Activated CD4-positive, alpha-beta memory T cell treated with anti-CD3 and anti-CD28 coated beads, Interleukin-2, amount 10 ng/mL, durations not matched to agents 7 days and 5 days (primary cell): ENCODE data around the gene DAPK1. TPM values are rescaled to one million over a fixed set of nuclear protein-coding genes. Genes with fewer than 3 reads are reported as not detected.

Source experiments
- CTCF ChIA-PET: fragments of 350-600 bp; sonication (Branson Sonifier 250); formaldehyde crosslinking; loops from one replicate; lab custom pipeline; 2021; ENCODE audit warnings: antibody characterized with exemption, inconsistent platforms; lab: Charles Lee
- POLR2A ChIA-PET: fragments of 350-600 bp; sonication (Branson Sonifier 250); formaldehyde crosslinking; loops from one replicate; lab custom pipeline; 2021; ENCODE audit warnings: antibody characterized with exemption; lab: Charles Lee
- DNase-seq: peaks from one replicate; pipeline ENCODE4 v3.0.0-alpha.2; 2020
- H3K27ac Mint-ChIP-seq: one replicate; pipeline ENCODE4 v1.8.0; 2021; ENCODE audit warnings: mild to moderate bottlenecking, mixed read lengths
- H3K27me3 Mint-ChIP-seq: one replicate; pipeline ENCODE4 v1.8.0; 2021; ENCODE audit warnings: mixed read lengths
- H3K36me3 Mint-ChIP-seq: one replicate; pipeline ENCODE4 v1.8.0; 2021; ENCODE audit warnings: low read depth, mixed read lengths
- H3K4me1 Mint-ChIP-seq: one replicate; pipeline ENCODE4 v1.8.0; 2021; ENCODE audit warnings: mixed read lengths
- H3K4me3 Mint-ChIP-seq: one replicate; pipeline ENCODE4 v1.8.0; 2021; ENCODE audit warnings: mild to moderate bottlenecking, mixed read lengths
- H3K9me3 Mint-ChIP-seq: one replicate; pipeline ENCODE4 v1.8.0; 2021; ENCODE audit warnings: mixed read lengths
- total RNA-seq, 2 experiments: library from RNA; stranded (reverse); gene quantifications; one replicate each; pipeline ENCODE4 v1.2.3, GENCODE V29; 2021

Gene DAPK1
- total RNA-seq, 2 experiments from 2014 or later = 0.50 to 0.86 TPM

GRCh38 chr9:87711857-87712800, 214.5 kb downstream of the DAPK1 start:
- Mint-ChIP-seq H3K9me3 (peaks cover 4% of the 10 kb centered on the region), H3K36me3 (peaks cover 6% of the 10 kb centered on the region), H3K4me3 (no peak overlapping the region), H3K27me3 (peaks cover 23% of the 10 kb centered on the region), H3K4me1 (peaks cover 60% of the 10 kb centered on the region), H3K27ac (no peak overlapping the region)
- CTCF ChIA-PET = interaction anchor here (0.6 kb wide), 1 partner anchor 1350 kb away, joined by 3 read pairs; no protein-coding TSS in a partner anchor
- POLR2A ChIA-PET = no interaction called here
- no peak for DNase-seq

GRCh38 chr9:87712801-87713277, 215.2 kb downstream of the DAPK1 start:
- Mint-ChIP-seq H3K4me1 (peaks cover 58% of the 10 kb centered on the region), H3K4me3 (peak overlapping the region; percentile 33), H3K27me3 (peaks cover 19% of the 10 kb centered on the region), H3K9me3 (peaks cover 4% of the 10 kb centered on the region), H3K36me3 (peaks cover 6% of the 10 kb centered on the region), H3K27ac (peak overlapping the region; percentile 82)
- DNase-seq = no peak
- ChIA-PET POLR2A (no interaction called here), CTCF (no interaction called here)

GRCh38 chr9:87713278-87713987, 215.8 kb downstream of the DAPK1 start:
- Mint-ChIP-seq H3K4me3 (peak overlapping the region; percentile 50), H3K9me3 (peaks cover 4% of the 10 kb centered on the region), H3K4me1 (peaks cover 54% of the 10 kb centered on the region), H3K36me3 (peaks cover 6% of the 10 kb centered on the region), H3K27me3 (peaks cover 18% of the 10 kb centered on the region), H3K27ac (peak overlapping the region; percentile 82)
- peak; percentile 75 for DNase-seq
- ChIA-PET POLR2A (interaction anchor here (0.9 to 1.4 kb wide), 3 partner anchors 21 to 261 kb away, joined by 3 to 4 read pairs (median 3); partner anchors contain the start of gene CDK20), CTCF (interaction anchor here (1.2 to 1.4 kb wide), 2 partner anchors 28 to 31 kb away, joined by 3 to 4 read pairs; no protein-coding TSS in a partner anchor)

- POLR2A ChIA-PET = interaction anchor here (0.9 to 1.4 kb wide), 3 partner anchors 20 to 261 kb away, joined by 3 to 4 read pairs (median 3); partner anchors contain the start of gene CDK20
- no peak overlapping the region for H3K4me3 Mint-ChIP-seq
These were observed 216.3 kb downstream of the DAPK1 start for GRCh38 chr9:87713988-87714330.

GRCh38 chr9:87714819-87715218, 217.2 kb downstream of the DAPK1 start:
- Mint-ChIP-seq H3K4me1 (peaks cover 40% of the 10 kb centered on the region), H3K27ac (no peak overlapping the region), H3K9me3 (peaks cover 4% of the 10 kb centered on the region), H3K27me3 (peaks cover 19% of the 10 kb centered on the region), H3K4me3 (no peak overlapping the region), H3K36me3 (peaks cover 6% of the 10 kb centered on the region)
- no peak for DNase-seq
- ChIA-PET CTCF (interaction anchor here (1.4 kb wide), 2 partner anchors 29 to 79 kb away, joined by 3 to 4 read pairs; no protein-coding TSS in a partner anchor), POLR2A (interaction anchor here (1.4 kb wide), 1 partner anchor 260 kb away, joined by 4 read pairs; the partner anchor contains the start of gene CDK20)

More at GRCh38 chr9:87713988-87714330, 216.3 kb downstream of the DAPK1 start:
- peaks cover 6% of the 10 kb centered on the region for H3K36me3 Mint-ChIP-seq
- peaks cover 49% of the 10 kb centered on the region for H3K4me1 Mint-ChIP-seq
- CTCF ChIA-PET = interaction anchor here (1.2 to 1.4 kb wide), 3 partner anchors 29 to 80 kb away, joined by 3 to 4 read pairs (median 3); no protein-coding TSS in a partner anchor
- DNase-seq = no peak
- H3K27ac Mint-ChIP-seq = peak overlapping the region; percentile 82
- H3K9me3 Mint-ChIP-seq = peaks cover 4% of the 10 kb centered on the region
- peaks cover 19% of the 10 kb centered on the region for H3K27me3 Mint-ChIP-seq

GRCh38 chr9:87716141-87716540, 218.5 kb downstream of the DAPK1 start:
- peaks cover 4% of the 10 kb centered on the region for H3K9me3 Mint-ChIP-seq
- H3K4me3 Mint-ChIP-seq = no peak overlapping the region
- DNase-seq = no peak
- peaks cover 6% of the 10 kb centered on the region for H3K36me3 Mint-ChIP-seq
- H3K27me3 Mint-ChIP-seq = peaks cover 27% of the 10 kb centered on the region
- ChIA-PET CTCF (no interaction called here), POLR2A (no interaction called here)
- peaks cover 33% of the 10 kb centered on the region for H3K4me1 Mint-ChIP-seq
- no peak overlapping the region for H3K27ac Mint-ChIP-seq

GRCh38 chr9:87717456-87717855, 219.8 kb downstream of the DAPK1 start:
- peaks cover 25% of the 10 kb centered on the region for H3K4me1 Mint-ChIP-seq
- peaks cover 34% of the 10 kb centered on the region for H3K27me3 Mint-ChIP-seq
- H3K36me3 Mint-ChIP-seq = peaks cover 6% of the 10 kb centered on the region
- no peak for DNase-seq
- POLR2A ChIA-PET = no interaction called here
- CTCF ChIA-PET = no interaction called here
- no peak overlapping the region for H3K27ac Mint-ChIP-seq
- H3K9me3 Mint-ChIP-seq = peaks cover 4% of the 10 kb centered on the region
- no peak overlapping the region for H3K4me3 Mint-ChIP-seq

GRCh38 chr9:87718231-87718630, 220.6 kb downstream of the DAPK1 start:
- H3K4me1 Mint-ChIP-seq = peaks cover 17% of the 10 kb centered on the region
- H3K36me3 Mint-ChIP-seq = no peaks in the 10 kb centered on the region
- H3K9me3 Mint-ChIP-seq = no peaks in the 10 kb centered on the region
- H3K4me3 Mint-ChIP-seq = no peak overlapping the region
- ChIA-PET POLR2A (no interaction called here), CTCF (no interaction called here)
- peaks cover 27% of the 10 kb centered on the region for H3K27me3 Mint-ChIP-seq
- no peak overlapping the region for H3K27ac Mint-ChIP-seq
- no peak for DNase-seq

- ChIA-PET POLR2A (no interaction called here), CTCF (no interaction called here)
- no peak overlapping the region for H3K27ac Mint-ChIP-seq
- H3K27me3 Mint-ChIP-seq = peaks cover 27% of the 10 kb centered on the region
- H3K9me3 Mint-ChIP-seq = no peaks in the 10 kb centered on the region
- no peaks in the 10 kb centered on the region for H3K36me3 Mint-ChIP-seq
- H3K4me1 Mint-ChIP-seq = peaks cover 9% of the 10 kb centered on the region
- DNase-seq = no peak
- no peak overlapping the region for H3K4me3 Mint-ChIP-seq
These were observed 221.4 kb downstream of the DAPK1 start for GRCh38 chr9:87718852-87719612.

- H3K36me3 Mint-ChIP-seq = no peaks in the 10 kb centered on the region
- H3K4me3 Mint-ChIP-seq = no peak overlapping the region
- H3K27ac Mint-ChIP-seq = no peak overlapping the region
These were observed 222.5 kb downstream of the DAPK1 start for GRCh38 chr9:87720173-87720572.

GRCh38 chr9:87722393-87723088, 224.9 kb downstream of the DAPK1 start:
- ChIA-PET POLR2A (no interaction called here), CTCF (no interaction called here)
- Mint-ChIP-seq H3K9me3 (no peaks in the 10 kb centered on the region), H3K4me1 (peaks cover 11% of the 10 kb centered on the region), H3K27me3 (peaks cover 28% of the 10 kb centered on the region), H3K36me3 (peaks cover 3% of the 10 kb centered on the region), H3K27ac (no peak overlapping the region), H3K4me3 (no peak overlapping the region)
- no peak for DNase-seq

More at GRCh38 chr9:87720173-87720572, 222.5 kb downstream of the DAPK1 start:
- no peak for DNase-seq
- Mint-ChIP-seq H3K27me3 (peaks cover 27% of the 10 kb centered on the region), H3K4me1 (peaks cover 3% of the 10 kb centered on the region), H3K9me3 (no peaks in the 10 kb centered on the region)
- CTCF ChIA-PET = no interaction called here
- POLR2A ChIA-PET = no interaction called here
